HepG2 (cell line): ENCODE measurements around the gene CARMIL3. TPM values are rescaled to one million over a fixed set of nuclear protein-coding genes. Genes with fewer than 3 reads are reported as not detected.
A peak's percentile ranks its signal among the peaks of the same experiment; 100 is the strongest.

ENCODE experiments used
- CEBPG ChIP-seq: IDR thresholded peaks from 2 replicates; pipeline ENCODE4 v1.6.1; 2016
- GLI4 ChIP-seq: sonication (generic); formaldehyde crosslinking; IDR thresholded peaks from 2 replicates; pipeline ENCODE4 v1.5.1; 2020; ENCODE audit warnings: missing genetic modification reagents, mild to moderate bottlenecking, moderate library complexity, borderline replicate concordance
- IKZF4 ChIP-seq: sonication (generic); formaldehyde crosslinking; IDR thresholded peaks from 2 replicates; pipeline ENCODE4 v1.5.1; 2020; ENCODE audit warnings: borderline replicate concordance, mild to moderate bottlenecking, low read depth, missing genetic modification reagents; ENCODE audit errors: not compliant biosample characterization
- NFIB ChIP-seq: sonication (generic); formaldehyde crosslinking; IDR thresholded peaks from 2 replicates; pipeline ENCODE4 v1.9.0; 2021; ENCODE audit warnings: missing genetic modification reagents, mild to moderate bottlenecking, borderline replicate concordance
- SALL1 ChIP-seq: sonication (generic); formaldehyde crosslinking; IDR thresholded peaks from 2 replicates; pipeline ENCODE4 v1.8.0; 2022; ENCODE audit warnings: mild to moderate bottlenecking, missing genetic modification reagents
- SMAD9 ChIP-seq: sonication (generic); formaldehyde crosslinking; IDR thresholded peaks from 2 replicates; pipeline ENCODE4 v1.5.1; 2020; ENCODE audit warnings: mild to moderate bottlenecking, missing genetic modification reagents
- SP4 ChIP-seq: sonication (generic); formaldehyde crosslinking; IDR thresholded peaks from 2 replicates; pipeline ENCODE4 v1.8.1; 2023; ENCODE audit warnings: mild to moderate bottlenecking, missing genetic modification reagents
- TEAD3 ChIP-seq: optimal IDR thresholded peaks from 2 replicates; pipeline ENCODE3; 2016; ENCODE audit warnings: borderline replicate concordance
- ZBTB7A ChIP-seq: sonication (generic); formaldehyde crosslinking; IDR thresholded peaks from 2 replicates; pipeline ENCODE4 v1.8.0; 2022; ENCODE audit warnings: mild to moderate bottlenecking, missing genetic modification reagents
- ZMYM3 ChIP-seq: sonication (generic); formaldehyde crosslinking; IDR thresholded peaks from 2 replicates; pipeline ENCODE4 v1.5.1; 2020; ENCODE audit warnings: mild to moderate bottlenecking, missing genetic modification reagents
- ZNF225 ChIP-seq: sonication (generic); formaldehyde crosslinking; IDR thresholded peaks from 2 replicates; pipeline ENCODE4 v1.4.0; 2020; ENCODE audit warnings: mild to moderate bottlenecking, missing genetic modification reagents
- ZNF543 ChIP-seq: sonication (generic); formaldehyde crosslinking; IDR thresholded peaks from 2 replicates; pipeline ENCODE4 v1.4.0; 2020; ENCODE audit warnings: mild to moderate bottlenecking, missing genetic modification reagents
- ZNF563 ChIP-seq: sonication (generic); formaldehyde crosslinking; IDR thresholded peaks from 2 replicates; pipeline ENCODE4 v1.8.0; 2022; ENCODE audit warnings: mild to moderate bottlenecking, moderate library complexity, missing genetic modification reagents
- ZNF768 ChIP-seq: sonication (generic); formaldehyde crosslinking; IDR thresholded peaks from 2 replicates; pipeline ENCODE4 v1.4.0; 2020; ENCODE audit warnings: missing genetic modification reagents
- ZSCAN21 ChIP-seq: sonication (generic); formaldehyde crosslinking; IDR thresholded peaks from 2 replicates; pipeline ENCODE4 v1.8.0; 2022; ENCODE audit warnings: mild to moderate bottlenecking, missing genetic modification reagents, moderate library complexity, borderline replicate concordance
- polyA plus RNA-seq, 8 experiments: library from polyadenylated mRNA; depleted of rRNA in 3 of 8; stranded (reverse) in 7 of 8; unstranded in 1 of 8; fragments of >200 nt; fragmentation: Illumina TruSeq in 4 of 8; extraction: Trizol in 4 of 8; gene quantifications; 2 replicates each; pipeline versions ENCODE4 v1.2.1 to v1.2.3, GENCODE V29; 2011 to 2016; ENCODE audit warnings: low read depth in 4 of 8, missing spikeins in 1 of 8, mixed read lengths in 1 of 8; ENCODE audit not compliant: insufficient read depth in 1 of 8
- total RNA-seq, 5 experiments: library from RNA; depleted of rRNA; stranded (reverse); fragments of >200 nt; fragmentation: Illumina TruSeq; extraction: Trizol; gene quantifications; 2 replicates each; pipeline ENCODE4 v1.2.3, GENCODE V29; 2016; ENCODE audit warnings: low read depth in 1 of 5
- TF ChIP-seq, protein P1 (sequence below): sonication (generic); formaldehyde crosslinking; IDR thresholded peaks from 2 replicates; pipeline ENCODE4 v1.8.0; 2022; ENCODE audit warnings: low read depth, missing genetic modification reagents
- TF ChIP-seq, protein P2 (sequence below): sonication (generic); formaldehyde crosslinking; IDR thresholded peaks from 2 replicates; pipeline ENCODE4 v1.4.0; 2020; ENCODE audit warnings: missing genetic modification reagents, mild to moderate bottlenecking, borderline replicate concordance
- TF ChIP-seq, protein P3 (sequence below): sonication (generic); formaldehyde crosslinking; IDR thresholded peaks from 2 replicates; pipeline ENCODE4 v1.9.0; 2021; ENCODE audit warnings: missing genetic modification reagents, borderline replicate concordance
- TF ChIP-seq, protein P4 (sequence below): sonication (generic); formaldehyde crosslinking; IDR thresholded peaks from 2 replicates; pipeline ENCODE4 v1.5.1; 2020; ENCODE audit warnings: missing genetic modification reagents, mild to moderate bottlenecking, borderline replicate concordance
- TF ChIP-seq, protein P5 (sequence below): sonication (generic); formaldehyde crosslinking; IDR thresholded peaks from 2 replicates; pipeline ENCODE4 v1.8.1; 2023; ENCODE audit warnings: mild to moderate bottlenecking, inconsistent platforms, moderate library complexity, missing genetic modification reagents, borderline replicate concordance

CARMIL3 gene
- total and polyA plus RNA-seq, 2 of the 13 experiments (the other 11 are each of a cell fraction or from before 2014, with no cell fraction given), result 0.27 to 0.55 TPM

DNA sequence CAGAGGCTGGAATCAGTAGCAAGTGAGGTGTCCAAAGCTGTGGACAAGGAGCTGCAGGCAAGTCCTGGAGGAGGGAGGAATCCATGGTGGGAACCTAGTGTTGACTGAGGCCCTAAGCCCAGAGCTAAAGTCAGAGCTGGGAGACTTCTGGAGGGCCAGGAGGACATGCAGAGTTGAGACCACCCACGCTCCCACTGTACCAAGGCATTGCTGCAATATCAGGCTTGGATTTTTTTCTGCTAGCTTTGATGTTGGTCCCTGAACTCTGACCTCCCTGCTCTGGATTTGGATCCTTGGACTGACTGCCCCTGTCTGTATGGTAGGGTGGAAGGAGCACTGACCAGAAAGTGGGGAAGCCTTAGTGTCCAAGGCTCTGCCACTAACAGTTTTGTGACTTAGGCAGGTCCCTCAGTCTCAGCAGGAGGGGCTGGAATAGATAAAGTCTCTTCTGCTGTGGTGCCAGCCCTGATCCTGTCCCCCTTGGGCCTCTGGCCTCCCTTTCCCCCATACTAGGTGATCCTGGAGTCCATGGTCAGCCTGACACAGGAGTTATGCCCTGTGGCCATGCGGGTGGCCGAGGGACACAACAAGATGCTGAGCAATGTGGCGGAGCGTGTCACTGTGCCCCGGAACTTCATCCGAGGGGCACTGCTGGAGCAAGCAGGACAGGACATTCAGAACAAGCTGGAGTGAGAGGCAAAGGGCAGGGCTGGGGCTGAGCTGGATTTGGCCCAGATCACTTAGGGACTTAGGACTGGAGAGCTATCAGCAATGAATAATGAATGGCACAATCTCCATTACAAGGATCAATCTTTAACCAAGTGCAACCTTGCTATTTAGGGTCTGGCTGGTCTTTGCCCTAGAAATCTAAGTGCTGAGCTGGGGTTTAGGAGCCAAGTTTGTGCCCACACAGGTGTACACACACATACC is 9.4 kb downstream of the CARMIL3 start (continued):
- TF ChIP-seq ZNF563 (CRISPR knock-in tag), result peak; percentile 47; the same call in 1 of the 2 replicates
- peak; percentile 47; the same call in 1 of the 2 replicates for TF ChIP-seq ZNF225 (CRISPR knock-in tag)
- TF ChIP-seq, protein P1, sequence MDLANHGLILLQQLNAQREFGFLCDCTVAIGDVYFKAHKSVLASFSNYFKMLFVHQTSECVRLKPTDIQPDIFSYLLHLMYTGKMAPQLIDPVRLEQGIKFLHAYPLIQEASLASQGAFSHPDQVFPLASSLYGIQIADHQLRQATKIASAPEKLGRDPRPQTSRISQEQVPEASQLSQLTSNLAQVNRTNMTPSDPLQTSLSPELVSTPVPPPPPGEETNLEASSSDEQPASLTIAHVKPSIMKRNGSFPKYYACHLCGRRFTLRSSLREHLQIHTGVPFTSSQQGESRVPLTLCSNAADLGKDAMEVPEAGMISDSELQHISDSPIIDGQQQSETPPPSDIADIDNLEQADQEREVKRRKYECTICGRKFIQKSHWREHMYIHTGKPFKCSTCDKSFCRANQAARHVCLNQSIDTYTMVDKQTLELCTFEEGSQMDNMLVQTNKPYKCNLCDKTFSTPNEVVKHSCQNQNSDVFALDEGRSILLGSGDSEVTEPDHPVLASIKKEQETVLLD, result no peak
- TF ChIP-seq, protein P2, sequence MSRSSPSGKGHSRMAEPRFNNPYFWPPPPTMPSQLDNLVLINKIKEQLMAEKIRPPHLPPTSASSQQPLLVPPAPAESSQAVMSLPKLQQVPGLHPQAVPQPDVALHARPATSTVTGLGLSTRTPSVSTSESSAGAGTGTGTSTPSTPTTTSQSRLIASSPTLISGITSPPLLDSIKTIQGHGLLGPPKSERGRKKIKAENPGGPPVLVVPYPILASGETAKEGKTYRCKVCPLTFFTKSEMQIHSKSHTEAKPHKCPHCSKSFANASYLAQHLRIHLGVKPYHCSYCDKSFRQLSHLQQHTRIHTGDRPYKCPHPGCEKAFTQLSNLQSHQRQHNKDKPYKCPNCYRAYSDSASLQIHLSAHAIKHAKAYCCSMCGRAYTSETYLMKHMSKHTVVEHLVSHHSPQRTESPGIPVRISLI (CRISPR knock-in tag), result peak; percentile 88
- peak; percentile 50; the same call in 1 of the 2 replicates for TF ChIP-seq ZNF768 (CRISPR knock-in tag)
- peak; percentile 29; the same call in 1 of the 2 replicates for TF ChIP-seq SMAD9 (CRISPR knock-in tag)
- TF ChIP-seq ZBTB7A (CRISPR knock-in tag), result 0 out of 2 replicates have a peak, but pooled peaks have one; percentile 2
- peak; percentile 28 for TF ChIP-seq TEAD3 (CRISPR knock-in tag)
- TF ChIP-seq CEBPG (CRISPR knock-in tag), result peak; percentile 42
- TF ChIP-seq, protein P3, sequence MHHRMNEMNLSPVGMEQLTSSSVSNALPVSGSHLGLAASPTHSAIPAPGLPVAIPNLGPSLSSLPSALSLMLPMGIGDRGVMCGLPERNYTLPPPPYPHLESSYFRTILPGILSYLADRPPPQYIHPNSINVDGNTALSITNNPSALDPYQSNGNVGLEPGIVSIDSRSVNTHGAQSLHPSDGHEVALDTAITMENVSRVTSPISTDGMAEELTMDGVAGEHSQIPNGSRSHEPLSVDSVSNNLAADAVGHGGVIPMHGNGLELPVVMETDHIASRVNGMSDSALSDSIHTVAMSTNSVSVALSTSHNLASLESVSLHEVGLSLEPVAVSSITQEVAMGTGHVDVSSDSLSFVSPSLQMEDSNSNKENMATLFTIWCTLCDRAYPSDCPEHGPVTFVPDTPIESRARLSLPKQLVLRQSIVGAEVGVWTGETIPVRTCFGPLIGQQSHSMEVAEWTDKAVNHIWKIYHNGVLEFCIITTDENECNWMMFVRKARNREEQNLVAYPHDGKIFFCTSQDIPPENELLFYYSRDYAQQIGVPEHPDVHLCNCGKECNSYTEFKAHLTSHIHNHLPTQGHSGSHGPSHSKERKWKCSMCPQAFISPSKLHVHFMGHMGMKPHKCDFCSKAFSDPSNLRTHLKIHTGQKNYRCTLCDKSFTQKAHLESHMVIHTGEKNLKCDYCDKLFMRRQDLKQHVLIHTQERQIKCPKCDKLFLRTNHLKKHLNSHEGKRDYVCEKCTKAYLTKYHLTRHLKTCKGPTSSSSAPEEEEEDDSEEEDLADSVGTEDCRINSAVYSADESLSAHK (CRISPR knock-in tag), result no peak
- 0 out of 2 replicates have a peak, but pooled peaks have one; percentile 53 for TF ChIP-seq ZSCAN21 (CRISPR knock-in tag)
- 0 out of 2 replicates have a peak, but pooled peaks have one; percentile 82 for TF ChIP-seq NFIB (CRISPR knock-in tag)
- TF ChIP-seq ZMYM3 (CRISPR knock-in tag), result 0 out of 2 replicates have a peak, but pooled peaks have one; percentile 58
- TF ChIP-seq IKZF4, result peak; percentile 68
- TF ChIP-seq, protein P4, sequence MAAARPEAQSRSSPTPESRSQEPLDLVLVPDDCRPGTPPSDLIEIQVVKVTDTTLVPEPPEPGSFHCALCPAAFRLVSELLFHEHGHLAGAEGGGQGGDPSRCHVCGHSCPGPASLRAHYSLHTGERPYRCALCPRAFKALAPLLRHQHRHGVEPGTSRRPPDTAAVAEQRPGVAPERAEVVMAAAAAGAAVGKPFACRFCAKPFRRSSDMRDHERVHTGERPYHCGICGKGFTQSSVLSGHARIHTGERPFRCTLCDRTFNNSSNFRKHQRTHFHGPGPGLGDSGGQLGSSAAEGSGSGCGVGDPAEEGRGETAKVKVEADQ (CRISPR knock-in tag), result 0 out of 2 replicates have a peak, but pooled peaks have one; percentile 55
- TF ChIP-seq ZNF543 (CRISPR knock-in tag), result peak; percentile 43; the same call in 1 of the 2 replicates
- TF ChIP-seq GLI4 (CRISPR knock-in tag), result 0 out of 2 replicates have a peak, but pooled peaks have one; percentile 29
- TF ChIP-seq SALL1 (CRISPR knock-in tag), result peak; percentile 38; the same call in 1 of the 2 replicates
- TF ChIP-seq, protein P5, sequence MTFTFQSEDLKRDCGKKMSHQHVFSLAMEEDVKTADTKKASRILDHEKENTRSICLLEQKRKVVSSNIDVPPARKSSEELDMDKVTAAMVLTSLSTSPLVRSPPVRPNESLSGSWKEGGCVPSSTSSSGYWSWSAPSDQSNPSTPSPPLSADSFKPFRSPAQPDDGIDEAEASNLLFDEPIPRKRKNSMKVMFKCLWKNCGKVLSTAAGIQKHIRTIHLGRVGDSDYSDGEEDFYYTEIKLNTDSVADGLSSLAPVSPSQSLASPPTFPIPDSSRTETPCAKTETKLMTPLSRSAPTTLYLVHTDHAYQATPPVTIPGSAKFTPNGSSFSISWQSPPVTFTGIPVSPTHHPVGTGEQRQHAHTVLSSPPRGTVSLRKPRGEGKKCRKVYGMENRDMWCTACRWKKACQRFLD, result 0 out of 2 replicates have a peak, but pooled peaks have one; percentile 51
- TF ChIP-seq SP4, result 0 out of 2 replicates have a peak, but pooled peaks have one; percentile 17
